ENCODE measurements around the gene BRSK2. TPM values are rescaled to one million over a fixed set of nuclear protein-coding genes. Genes with fewer than 3 reads are reported as not detected.

The BRSK2 gene
- total RNA-seq, 1 donor from 2014 or later, result 0.40 TPM

DNA sequence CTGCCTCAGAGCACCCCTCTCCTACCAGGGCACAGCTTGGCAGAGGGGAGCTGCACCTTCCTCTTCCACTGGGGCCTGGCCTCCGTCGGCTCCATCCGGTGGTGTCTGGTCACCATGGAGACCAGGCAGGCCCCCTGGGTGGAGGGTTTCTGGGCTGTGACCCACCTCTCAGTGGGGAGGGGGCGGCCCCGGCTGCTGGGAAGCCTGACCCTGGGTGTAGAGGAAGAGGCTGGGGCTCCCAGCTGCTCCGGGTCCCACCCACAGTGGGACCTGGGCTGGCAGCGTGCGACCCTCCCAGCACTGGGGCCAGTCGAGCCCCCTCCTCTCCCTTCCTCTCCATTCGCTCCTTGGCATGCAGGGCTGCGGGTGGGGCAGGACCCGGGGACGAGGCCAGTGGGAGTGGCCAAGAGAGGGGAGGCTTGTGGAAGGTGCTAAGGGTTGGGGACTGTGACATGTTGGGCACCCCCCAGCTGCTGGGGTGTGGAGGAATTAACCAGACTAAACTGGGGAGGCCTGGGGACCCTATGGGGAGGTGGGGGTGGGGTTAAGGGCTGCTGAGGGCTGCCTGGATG, 46.8 kb downstream of the BRSK2 start:
- no peak for DNase-seq (ENCODE audit: low read depth in 2 of 2)

DNA sequence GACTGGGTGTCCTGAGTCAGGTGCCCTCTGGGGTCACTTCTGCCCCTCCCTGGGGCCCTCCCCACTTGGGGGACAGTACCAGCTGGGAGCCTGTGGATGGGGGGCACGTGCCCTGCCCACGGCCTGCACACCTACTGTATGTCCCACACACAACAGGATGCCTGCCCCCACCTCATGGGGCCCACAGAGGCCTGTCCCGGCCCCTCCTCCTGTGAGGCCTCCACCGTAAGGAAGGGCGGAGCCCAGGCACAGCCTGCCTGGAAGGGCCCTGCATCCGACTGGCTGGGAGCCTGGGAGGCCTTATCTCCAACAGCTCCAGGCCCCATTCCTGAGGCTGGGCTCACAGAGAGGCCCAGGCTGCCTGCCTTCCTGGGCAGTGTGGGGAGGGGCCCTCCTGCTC, 47.8 kb downstream of the BRSK2 start:
- no peak for DNase-seq (ENCODE audit: low read depth in 2 of 2)

DNA sequence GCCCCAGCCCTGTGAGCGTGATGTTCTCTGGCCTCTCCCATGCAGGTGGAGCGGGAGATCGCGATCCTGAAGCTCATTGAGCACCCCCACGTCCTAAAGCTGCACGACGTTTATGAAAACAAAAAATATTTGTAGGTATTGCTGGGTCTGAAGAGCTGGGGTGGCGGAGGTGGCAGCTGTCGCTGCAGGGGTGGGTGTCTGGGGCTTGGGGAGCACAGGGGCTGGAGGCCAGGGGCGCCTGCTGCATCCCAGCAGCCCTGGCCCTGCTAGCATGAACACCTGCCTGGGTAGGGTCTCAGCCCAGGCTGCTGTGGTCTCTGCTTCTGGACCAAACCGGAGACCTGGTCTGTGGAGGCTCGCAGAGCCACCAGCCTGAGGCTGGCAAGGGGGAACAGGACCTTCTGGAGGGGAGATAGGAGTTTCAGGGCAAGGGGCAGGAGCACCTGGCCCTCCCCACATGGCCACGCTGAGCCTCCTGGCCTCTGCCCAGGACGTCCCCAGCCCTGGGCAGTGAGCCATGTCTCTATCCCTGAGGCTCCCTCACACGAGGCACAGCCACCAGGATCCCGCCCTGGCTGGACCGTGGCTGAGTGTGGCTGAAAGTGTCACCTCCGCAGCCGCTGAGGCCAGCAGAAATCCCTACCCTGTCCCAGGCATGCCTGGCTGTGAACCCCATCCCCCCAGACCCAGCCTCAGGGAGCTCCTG, 48.7 kb downstream of the BRSK2 start:
- no peak for DNase-seq (ENCODE audit: low read depth in 2 of 2)

DNA sequence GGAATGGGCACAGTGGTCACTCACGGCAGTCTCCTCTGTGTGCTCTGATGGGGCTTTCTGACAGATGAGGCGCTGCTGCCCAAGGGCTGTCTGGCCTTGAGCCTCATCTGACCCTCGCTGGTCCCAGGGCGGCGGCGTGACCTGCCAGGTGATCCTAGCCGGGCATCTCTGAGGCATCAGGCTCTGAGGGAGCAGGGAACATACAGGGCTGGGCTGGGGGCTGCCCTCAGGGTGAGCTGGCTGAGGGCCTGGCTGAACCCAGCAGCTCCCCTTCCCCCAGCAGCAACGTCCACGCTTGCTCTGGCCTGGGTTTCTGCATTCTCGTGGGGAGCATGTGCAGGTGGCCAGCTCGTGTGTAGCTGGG, 49.2 kb downstream of the BRSK2 start:
- no peak for DNase-seq (ENCODE audit: low read depth in 2 of 2)

DNA sequence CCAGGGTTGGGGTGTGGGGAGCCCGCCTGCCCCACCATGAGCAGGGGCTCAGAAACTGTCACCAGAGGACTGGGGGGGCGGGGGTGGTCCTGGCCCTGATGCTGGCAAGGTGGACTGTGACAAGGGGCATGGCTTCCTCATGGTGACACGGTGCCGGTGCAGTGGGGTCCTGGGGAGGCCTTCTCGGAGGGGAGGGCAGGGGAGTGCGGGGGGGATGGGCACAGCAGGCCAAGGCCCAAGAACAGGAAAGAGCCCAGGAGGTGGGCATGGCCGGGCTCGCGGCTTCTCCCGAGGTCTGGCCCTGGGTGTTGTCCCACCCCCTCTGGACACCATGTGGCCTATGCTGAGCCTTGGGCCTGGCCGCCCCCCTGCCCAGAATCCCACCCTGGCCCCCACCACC, 49.6 kb downstream of the BRSK2 start:
- no peak for DNase-seq (ENCODE audit: low read depth in 2 of 2)

DNA sequence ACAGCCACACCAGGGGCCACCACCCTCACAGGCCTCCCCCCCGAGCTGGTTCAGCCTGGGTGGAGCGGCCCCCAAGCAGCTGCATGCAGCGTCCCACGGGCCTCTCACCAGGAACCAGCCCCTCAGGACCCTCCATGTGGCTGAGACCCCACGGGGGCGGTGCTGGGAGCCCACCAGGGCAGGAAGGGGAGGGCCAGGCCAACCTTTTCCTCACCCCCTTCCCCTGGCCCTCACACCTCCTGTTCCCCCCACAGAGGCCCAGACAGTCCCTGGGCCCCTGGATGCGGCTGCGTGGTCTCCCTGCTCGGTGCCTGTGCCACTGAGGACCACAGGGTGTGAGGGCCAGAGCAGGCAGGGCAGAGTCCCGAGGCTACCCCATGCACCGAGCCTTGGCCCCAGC, 50.3 kb downstream of the BRSK2 start:
- no peak for DNase-seq (ENCODE audit: low read depth in 2 of 2)

DNA sequence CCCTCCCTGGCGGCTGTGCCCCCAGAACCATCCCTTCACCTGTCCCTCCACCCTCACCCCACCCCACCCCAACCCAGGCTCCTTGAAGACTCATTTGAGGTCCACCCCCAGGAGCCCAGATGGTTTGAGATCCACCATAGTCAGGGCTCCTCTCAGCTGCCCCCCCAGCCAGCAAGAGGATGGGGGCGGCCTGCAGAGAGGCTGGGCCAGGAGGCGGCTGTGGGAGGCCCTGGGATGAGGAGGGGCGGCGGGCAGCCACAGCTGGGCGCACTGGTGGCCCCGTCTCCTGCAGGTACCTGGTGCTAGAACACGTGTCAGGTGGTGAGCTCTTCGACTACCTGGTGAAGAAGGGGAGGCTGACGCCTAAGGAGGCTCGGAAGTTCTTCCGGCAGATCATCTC, 50.8 kb downstream of the BRSK2 start:
- no peak for DNase-seq (ENCODE audit: low read depth in 2 of 2)

DNA sequence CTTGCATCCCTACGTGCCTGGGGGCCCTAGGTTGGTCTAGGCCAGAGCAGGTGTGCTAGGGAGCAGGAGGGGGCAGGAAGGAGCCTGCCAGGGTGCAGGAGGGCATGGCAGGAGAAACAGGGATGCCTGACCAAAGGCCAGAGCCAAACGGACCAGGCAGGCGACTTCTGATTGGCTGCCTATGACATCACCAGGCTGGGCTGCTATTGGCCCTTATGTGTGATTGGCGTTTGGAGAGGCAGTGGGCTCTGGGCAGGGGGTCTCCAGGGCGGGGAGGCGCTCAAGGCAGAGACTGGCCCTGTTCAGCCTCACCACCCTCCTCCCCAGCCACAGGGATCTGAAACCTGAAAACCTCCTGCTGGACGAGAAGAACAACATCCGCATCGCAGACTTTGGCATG, 52.4 kb downstream of the BRSK2 start:
- DNase-seq (ENCODE audit: low read depth in 2 of 2), result peak; percentile 8 to 35

DNA sequence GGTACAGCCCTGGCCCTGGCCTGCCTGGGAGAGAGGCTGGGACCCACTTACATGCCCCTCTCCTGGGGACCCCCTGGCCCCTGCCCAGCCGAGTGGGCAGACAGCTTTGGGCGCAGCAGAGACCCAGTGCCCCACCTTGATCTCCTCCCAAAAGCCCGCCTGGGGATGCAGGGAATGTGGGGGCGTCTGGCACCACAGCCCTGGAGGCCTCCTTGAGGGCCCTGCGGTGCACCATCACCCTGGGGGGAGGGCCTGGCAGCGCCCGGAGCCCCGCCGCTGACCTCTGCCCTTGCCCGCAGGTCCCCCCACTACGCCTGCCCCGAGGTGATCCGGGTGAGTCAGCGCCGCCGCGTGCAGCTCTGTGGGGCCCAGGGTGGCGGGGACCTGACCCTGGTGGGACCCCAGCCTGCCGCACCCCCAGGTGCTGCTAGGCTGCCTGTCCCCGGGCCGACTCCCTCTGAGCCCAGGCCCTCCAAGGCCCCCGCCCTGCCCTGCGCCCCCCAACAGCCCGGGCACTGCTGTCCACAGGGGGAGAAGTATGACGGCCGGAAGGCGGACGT, 53.2 kb downstream of the BRSK2 start:
- DNase-seq (ENCODE audit: low read depth in 2 of 2), result no peak

DNA sequence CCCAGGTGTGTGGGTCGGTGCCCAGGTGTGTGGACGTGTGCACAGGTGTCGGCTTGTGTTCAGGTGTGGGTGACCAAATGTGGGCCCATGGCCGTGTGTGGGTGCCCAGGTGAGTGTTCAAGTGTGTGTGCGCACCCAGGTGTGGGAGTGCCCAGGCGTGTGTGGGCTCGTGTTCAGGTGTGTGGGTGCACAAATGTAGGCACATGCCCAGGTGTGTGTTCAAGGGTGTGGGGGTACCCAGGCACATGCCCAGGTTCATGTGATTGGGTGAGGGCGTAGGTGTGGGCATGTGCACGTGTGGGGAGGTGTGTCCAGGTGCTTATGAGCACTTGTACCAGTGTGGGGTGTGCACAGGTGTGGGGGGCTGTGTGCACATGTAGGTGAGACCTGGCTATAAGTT, 54.0 kb downstream of the BRSK2 start:
- DNase-seq (ENCODE audit: low read depth in 2 of 2), result no peak

DNA sequence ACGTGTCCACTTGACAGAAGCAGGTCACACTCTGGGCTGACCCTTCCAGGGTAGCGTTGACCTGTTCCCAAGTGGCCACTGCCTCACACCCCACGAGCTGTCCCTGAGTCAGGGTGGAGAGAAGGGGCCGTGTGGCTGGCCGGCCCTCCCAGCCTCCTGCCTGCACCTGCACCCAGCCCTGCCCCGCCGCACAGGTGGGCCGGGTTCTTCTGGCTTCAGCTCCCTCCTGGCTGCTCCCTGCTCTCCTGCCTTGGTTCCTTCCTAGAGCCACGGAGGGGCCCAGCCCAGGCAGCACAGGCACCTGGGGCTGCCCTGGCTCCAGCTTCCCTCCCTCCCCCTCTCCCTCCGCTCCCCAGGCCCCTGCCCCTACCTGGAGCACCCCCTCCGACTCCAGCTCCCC, 54.6 kb downstream of the BRSK2 start:
- DNase-seq (ENCODE audit: low read depth in 2 of 2), result no peak

DNA sequence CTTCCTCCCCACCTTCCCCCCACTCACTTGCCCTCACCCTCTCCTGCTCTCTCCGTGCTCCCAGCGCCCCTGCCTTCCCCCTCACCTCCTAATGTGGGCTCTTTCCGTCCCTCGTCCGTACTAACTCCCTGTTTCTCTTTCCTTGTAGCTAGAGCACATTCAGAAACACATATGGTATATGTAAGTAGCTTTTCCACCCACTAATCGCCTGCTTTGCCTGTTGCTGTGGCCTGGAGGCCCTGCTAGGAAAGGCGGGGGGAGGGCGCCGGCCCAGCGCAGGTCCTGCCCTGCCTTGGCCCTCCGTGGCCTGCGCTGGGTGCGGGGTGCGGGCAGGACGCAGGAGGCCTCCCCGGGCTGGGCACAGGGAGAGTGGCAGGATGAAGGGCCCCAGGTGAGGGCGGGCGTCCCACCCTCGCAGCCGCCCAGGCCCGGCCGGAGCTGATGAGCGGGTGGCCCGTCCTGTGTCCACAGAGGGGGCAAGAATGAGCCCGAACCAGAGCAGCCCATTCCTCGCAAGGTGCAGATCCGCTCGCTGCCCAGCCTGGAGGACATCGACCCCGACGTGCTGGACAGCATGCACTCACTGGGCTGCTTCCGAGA, 55.2 kb downstream of the BRSK2 start:
- no peak for DNase-seq (ENCODE audit: low read depth in 2 of 2)

DNA sequence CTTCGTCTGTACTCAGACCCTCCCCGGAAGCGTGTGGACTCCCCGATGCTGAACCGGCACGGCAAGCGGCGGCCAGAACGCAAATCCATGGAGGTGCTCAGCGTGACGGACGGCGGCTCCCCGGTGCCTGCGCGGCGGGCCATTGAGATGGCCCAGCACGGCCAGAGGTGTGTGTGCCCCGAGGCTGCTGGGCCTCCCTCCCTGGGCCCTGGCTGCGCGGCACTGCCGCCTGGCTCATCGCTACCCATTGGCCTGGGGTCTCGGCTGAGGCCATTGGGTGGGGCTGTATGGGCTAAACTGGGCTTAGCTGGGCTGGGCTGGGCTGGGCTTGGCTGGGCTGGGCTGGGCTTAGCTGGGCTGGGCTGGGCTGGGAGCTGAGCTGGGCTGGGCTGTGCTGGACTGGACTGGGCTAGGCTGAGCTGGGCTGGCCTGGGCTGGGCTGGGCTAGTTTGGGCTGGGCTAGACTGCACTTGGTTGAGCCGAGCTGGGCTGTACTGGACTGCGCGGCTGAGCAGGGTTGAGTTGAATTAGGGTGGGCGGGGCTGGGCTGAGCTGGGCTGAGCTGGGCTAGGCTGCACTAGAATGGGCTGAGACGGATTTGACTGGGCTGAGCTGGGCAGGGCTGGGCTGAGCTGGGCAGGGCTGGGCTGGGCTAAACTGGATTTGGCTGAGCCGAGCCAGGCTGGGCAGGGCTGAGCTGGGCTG, 56.2 kb downstream of the BRSK2 start:
- DNase-seq (ENCODE audit: low read depth in 2 of 2), result no peak

DNA sequence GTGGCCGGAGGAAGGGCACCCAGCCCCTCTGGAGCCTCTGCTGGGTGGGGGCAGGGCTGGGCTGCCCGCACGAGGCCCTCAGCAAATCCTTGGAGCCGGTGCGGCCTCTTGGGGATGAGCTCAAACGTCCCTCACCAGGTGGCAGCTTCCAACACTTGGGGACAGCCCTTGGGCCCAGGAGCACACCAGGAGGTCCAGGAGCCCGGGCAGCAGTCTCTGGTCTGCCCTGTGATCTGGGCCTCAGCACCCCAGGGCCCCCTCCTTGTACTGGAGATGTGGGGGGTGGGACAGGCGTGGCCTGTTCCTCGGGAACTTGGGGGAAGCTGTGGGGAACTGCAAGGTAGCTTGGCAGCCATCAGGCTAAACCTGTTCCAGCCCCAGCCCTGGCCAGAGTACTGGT, 56.9 kb downstream of the BRSK2 start:
- no peak for DNase-seq (ENCODE audit: low read depth in 2 of 2)

DNA sequence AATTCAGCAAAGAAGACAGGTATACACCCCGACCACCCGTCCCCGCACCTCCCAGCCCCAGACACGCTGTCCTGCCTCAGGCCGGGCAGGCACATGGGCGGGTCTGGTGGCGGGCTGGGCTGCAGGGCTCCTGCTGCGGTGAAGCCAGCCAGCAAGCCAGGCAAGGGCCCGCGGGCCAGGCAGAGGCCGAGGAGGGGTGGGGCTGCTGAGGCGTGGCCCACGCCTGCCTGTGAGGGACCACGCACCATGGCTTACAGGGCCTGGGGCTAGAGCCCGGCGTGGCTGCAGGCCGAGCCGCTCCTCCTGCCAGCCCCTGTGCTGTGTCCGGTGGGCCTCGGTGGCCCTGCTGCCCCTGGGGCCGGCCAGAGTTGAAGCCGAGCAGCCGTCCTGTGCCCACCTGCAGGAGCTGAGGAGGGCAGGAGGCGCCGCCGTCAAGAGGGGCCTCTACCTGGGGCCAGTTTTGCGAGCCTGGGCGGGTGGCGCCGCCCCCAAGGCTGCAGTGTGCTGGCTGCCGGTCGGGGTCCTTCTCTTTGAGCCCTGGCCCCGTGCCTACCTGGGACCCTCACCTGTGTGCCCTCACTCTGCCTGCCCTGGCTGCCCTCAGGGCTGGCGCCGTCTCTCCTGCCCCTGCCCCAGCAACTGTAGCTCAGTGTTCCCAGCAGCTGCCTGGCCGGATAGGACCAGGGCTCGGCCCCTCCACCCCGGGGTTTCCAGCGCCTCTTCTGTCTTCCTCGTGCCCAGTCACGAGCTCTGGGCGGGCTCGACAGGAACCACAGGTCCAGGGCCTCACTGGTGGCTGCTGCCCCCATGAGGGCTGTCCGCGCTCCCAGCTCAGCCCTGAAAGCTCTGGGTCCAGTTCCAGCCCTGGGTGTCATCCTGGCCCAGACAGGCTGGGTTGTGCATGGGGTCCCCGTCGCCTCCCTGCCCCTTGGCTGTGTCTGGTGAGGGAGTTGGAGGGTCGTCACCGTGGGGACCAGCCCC, 58.4 kb downstream of the BRSK2 start:
- DNase-seq (ENCODE audit: low read depth in 2 of 2), result no peak

DNA sequence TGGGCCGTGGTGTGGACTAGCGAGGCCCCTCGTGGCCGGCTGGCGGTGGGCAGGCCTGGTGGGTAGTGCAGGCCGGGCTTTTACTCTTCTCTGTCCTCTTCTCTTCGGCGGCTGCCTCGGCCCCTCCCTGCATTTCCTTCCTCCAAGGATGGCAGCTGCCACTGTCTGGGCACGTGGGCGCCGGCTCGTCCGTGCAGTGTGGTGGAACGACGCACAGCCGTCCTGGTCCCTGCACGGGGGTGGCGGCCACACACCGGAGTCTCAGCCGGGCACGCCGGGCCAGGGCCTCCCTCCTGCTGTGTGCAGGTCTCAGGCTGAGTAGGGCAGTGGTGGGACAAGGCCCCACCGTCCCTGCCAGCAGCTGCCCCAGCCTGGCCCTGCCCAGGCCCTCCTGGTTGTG, 59.1 kb downstream of the BRSK2 start:
- DNase-seq (ENCODE audit: low read depth in 2 of 2), result no peak

DNA sequence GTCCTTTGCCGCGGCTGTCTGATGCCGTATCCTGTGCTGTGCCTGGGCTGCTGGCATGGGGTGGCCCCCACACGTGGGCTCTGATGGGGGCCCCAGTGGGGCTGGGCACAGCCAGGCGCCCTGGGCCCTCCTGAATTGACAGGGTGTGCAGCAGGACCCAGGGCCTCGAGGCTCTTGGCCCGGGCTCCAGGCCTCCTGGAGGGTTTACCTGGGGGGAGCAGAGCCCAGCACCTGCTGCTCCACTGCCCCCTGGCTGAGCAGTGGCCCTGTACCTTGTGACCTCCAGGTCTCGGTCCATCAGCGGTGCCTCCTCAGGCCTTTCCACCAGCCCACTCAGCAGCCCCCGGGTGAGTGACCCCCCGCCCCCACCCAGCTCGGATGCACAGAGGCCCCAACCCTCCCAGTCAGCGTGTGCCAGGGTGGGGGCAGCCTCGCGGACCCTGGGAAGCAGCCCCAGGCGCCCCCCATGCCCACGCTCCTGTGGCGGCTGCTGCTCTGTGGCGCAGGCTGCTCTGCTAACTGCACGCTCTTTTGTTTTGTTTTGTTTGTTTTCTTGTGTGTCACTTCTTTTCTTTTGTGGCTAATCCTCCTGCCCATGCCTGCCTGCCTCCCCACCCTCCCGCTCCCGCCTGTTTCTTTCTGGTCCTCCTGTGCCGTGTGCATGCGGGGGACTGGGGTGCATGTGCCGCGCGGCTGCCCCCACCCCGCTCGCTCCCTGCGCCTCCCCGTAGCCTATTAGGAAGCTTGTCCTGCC, 59.9 kb downstream of the BRSK2 start:
- no peak for DNase-seq (ENCODE audit: low read depth in 2 of 2)

DNA sequence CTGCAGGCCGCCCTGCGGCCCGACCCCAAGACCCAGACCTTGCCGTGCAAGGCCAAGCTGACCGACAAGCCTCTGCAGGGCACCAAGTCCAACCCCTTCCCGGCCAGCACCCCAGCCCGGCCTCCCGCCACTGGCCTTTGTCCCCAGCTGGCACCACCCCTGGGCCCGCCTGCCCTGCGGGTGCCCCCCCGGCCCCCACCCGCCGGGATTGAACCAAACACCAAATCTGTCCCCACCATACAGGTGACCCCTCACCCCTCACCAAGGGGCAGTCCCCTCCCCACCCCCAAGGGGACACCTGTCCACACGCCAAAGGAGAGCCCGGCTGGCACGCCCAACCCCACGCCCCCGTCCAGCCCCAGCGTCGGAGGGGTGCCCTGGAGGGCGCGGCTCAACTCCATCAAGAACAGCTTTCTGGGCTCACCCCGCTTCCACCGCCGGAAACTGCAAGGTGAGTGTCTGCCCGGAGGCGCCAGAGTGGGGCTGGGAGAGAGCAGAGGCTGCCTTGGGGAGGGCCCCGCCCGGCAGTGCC, 60.7 kb downstream of the BRSK2 start:
- DNase-seq (ENCODE audit: low read depth in 2 of 2), result no peak

DNA sequence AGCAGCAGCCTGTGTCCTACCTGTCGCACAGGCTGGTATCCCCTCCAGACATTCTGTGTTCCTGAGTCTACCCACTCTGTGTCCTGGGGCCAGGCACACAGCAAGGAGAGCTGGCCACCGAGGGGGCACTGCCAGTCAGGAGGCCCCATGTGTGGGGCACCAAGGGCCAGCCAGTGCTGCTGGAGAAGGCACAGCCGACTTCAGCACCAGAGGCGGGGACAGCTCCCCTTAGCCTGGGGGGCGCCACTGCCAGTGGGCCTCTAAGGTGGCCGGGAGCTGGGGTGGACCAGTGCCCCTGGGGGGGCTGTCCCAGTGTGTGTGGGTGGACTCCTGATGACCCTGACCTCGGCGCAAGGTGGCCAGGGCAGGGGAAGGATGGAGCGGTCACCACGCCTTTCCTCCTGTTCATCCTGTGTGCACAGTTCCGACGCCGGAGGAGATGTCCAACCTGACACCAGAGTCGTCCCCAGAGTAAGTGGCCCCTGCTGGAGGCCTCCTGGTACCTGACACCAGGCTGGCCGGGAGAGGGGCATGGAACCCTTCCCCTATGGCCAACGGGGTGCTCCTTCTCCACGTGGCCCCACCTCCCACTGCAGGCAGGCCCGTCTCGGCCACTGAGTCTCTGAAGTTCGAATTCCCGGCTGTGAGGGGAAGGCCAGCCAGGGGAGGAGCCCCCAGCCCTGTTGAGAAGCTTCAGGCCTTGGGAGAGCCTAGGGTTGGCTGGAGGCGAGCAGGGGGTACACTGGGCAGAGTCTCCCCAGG, 61.4 kb downstream of the BRSK2 start:
- no peak for DNase-seq (ENCODE audit: low read depth in 2 of 2)
